Heart left ventricle (tissue), 16 donors: ENCODE results near the gene ROR1. TPM values are rescaled to one million over a fixed set of nuclear protein-coding genes. Genes with fewer than 3 reads are reported as not detected.

Source experiments
- ATAC-seq, 4 donors: fragments of 200-7000 bp; cut with Tn5 transposase; one replicate each; pipeline ENCODE4 v1.9.1; 2020 to 2022; ENCODE audit warnings: moderate library complexity in 4 of 4, mild to moderate bottlenecking in 3 of 4, moderate number of reproducible peaks in 1 of 4
- DNase-seq, 5 donors: peaks; one replicate each; pipeline ENCODE4 v3.0.0-alpha.2; 2020
- H3K27ac ChIP-seq, 12 donors: fragments of 200-600 bp; sonication (generic) in 4 of 12; one replicate each; pipeline versions ENCODE4 v1.5.0 to v1.8.0; 2016 to 2022; ENCODE audit warnings: mild to moderate bottlenecking in 2 of 12
- H3K27me3 ChIP-seq, 9 donors: fragments of 200-600 bp; sonication (generic) in 2 of 9; one replicate each; pipeline versions ENCODE4 v1.5.1 to v1.8.0; 2016 to 2022; ENCODE audit warnings: mild to moderate bottlenecking in 3 of 9
- H3K36me3 ChIP-seq, 9 donors: fragments of 200-600 bp; sonication (generic) in 2 of 9; one replicate each; pipeline versions ENCODE4 v1.5.0 to v1.8.0; 2018 to 2022; ENCODE audit warnings: mild to moderate bottlenecking in 2 of 9
- H3K4me1 ChIP-seq, 12 donors: fragments of 200-600 bp; sonication (generic) in 4 of 12; one replicate each; pipeline versions ENCODE4 v1.5.0 to v1.8.0; 2016 to 2022; ENCODE audit warnings: mild to moderate bottlenecking in 3 of 12
- H3K4me3 ChIP-seq, 12 donors: fragments of 200-600 bp; sonication (generic) in 4 of 12; one replicate each; pipeline versions ENCODE4 v1.5.0 to v1.8.0; 2017 to 2022; ENCODE audit warnings: mild to moderate bottlenecking in 9 of 12, moderate library complexity in 4 of 12
- H3K9me3 ChIP-seq, 12 donors: fragments of 200-600 bp; sonication (generic) in 4 of 12; one replicate each; pipeline versions ENCODE4 v1.5.0 to v1.8.0; 2016 to 2022; ENCODE audit warnings: mild to moderate bottlenecking in 1 of 12
- POLR2A ChIP-seq, 2 donors: fragments of 450-650 bp; IDR thresholded peaks; one replicate each; pipeline ENCODE4 v1.6.1; 2017; ENCODE audit warnings: antibody characterized with exemption in 2 of 2, mild to moderate bottlenecking in 2 of 2, moderate library complexity in 2 of 2
- WGBS, 4 donors: extraction: QIAGEN DNeasy Blood & Tissue Kit in 2 of 4; methylation state at CpG; one replicate each; pipeline versions ENCODE4 v1.1.5 to v1.1.7; 2013 to 2018; 5-methylcytosine and 5-hydroxymethylcytosine counted together
- intact Hi-C, 10 donors: fragments of 100-400 bp; cut with DNase I; formaldehyde crosslinking; loops; one replicate each; pipeline versions ENCODE4 v1.11.1 to v1.14.2; 2022
- polyA plus RNA-seq, 2 donors: library from polyadenylated mRNA; stranded (reverse); fragments of 200-250 nt; gene quantifications; one replicate each; pipeline ENCODE4 v1.2.3, GENCODE V29; 2013
- total RNA-seq, 9 donors: library from RNA; depleted of rRNA in 2 of 9; stranded (reverse); fragments of >200 nt in 2 of 9; fragmentation: NEBNext Ultra II Directional in 3 of 9; extraction: Animal tissue kit (Norgen Biotek cat#: 25700) in 3 of 9; gene quantifications; one replicate each; pipeline versions ENCODE4 v1.1.0 to v1.2.4, GENCODE V29; 2016 to 2023
- TF ChIP-seq, protein P1 (sequence below), 12 donors: fragments of 200-600 bp; sonication (generic) in 4 of 12; IDR thresholded peaks; one replicate each; pipeline versions ENCODE4 v1.5.0 to v1.8.0; 2018 to 2022; ENCODE audit warnings: antibody characterized with exemption in 12 of 12, mild to moderate bottlenecking in 5 of 12
- donor health status: ischemic (EF 13 %, LVEDD 7.1; RV severe dilation, severe dysfunction).
- donor health status: healthy with polysubstance abuse.
- donor health status: DM: no; HTN: yes; CAD: no.
- donor health status: DM: no; HTN: no; CAD: no.
- donor health status: ischemic (EF 25% LVEDD 6.9; RV normal size, moderate dysfunction).
- donor health status: ischemic (EF 25% LVEDD 5.7; RV mildly dilated, moderate dysfunction).
- donor health status: healthy.
- donor health status: DM: yes; HTN: yes; CAD: no.
- donor health status: ischemic (EF 35%, LVEDD 5.7; RV mildly dilated, moderate dysfunction).
- donor health status: nonischemic (EF 11% LVEDD 7.7; RV severe dilation, severe dysfunction).
- donor health status: DM: yes; HTN: yes; CAD: no.
- donor health status: PGD.
- donor health status: ischemic (EF 29% LVEDD 5.4; RV normal size, mild dysfunction).
- donor health status: nonischemic (EF 23%, LVEDD 6.1; RV moderate dilation, normal function).

Gene ROR1
- total and polyA plus RNA-seq, 11 donors: 4.1 to 35.3 (median 19.3) TPM

DNA sequence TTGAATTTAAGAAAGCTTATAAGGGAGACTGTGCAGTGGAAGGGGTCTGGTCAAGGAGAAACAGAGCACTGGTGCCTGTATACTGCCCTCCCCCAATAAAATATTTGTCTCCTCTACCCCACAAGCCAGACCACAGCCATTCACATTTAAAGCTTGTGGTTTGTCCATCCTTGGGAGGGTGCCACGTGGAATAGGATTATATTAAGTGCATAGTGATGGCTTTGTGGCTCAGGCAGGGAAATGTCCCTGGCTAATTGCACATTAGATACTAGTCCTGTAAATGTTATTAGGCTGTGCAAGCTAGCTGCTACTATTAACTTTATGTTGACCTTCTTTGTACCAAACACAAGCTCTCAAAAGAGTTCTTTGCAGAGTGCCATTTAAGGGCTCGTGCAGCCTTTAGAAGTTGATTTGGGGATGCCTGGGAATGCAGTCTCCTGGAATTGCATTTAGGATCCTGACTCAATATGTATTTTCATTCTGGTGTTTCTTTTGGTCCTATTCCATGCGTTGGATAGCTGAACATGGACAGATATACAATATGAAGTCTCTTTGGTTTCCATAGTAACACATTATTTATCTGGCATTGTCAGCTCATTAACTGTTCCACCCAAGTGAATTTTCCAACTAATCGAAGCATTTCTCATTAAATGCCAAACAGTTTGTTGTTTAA lies 210.6 kb downstream of the ROR1 start:
- no peak overlapping the region for H3K4me3 ChIP-seq
- ATAC-seq (peak in 2 of 4 donors; percentile 21 to 37), DNase-seq (no peak)
- no peaks in the 10 kb centered on the region for H3K27me3 ChIP-seq
- H3K4me1 ChIP-seq: peaks cover 0 to 34% (median 6%) of the 10 kb centered on the region in 12 donors
- TF ChIP-seq, protein P1, sequence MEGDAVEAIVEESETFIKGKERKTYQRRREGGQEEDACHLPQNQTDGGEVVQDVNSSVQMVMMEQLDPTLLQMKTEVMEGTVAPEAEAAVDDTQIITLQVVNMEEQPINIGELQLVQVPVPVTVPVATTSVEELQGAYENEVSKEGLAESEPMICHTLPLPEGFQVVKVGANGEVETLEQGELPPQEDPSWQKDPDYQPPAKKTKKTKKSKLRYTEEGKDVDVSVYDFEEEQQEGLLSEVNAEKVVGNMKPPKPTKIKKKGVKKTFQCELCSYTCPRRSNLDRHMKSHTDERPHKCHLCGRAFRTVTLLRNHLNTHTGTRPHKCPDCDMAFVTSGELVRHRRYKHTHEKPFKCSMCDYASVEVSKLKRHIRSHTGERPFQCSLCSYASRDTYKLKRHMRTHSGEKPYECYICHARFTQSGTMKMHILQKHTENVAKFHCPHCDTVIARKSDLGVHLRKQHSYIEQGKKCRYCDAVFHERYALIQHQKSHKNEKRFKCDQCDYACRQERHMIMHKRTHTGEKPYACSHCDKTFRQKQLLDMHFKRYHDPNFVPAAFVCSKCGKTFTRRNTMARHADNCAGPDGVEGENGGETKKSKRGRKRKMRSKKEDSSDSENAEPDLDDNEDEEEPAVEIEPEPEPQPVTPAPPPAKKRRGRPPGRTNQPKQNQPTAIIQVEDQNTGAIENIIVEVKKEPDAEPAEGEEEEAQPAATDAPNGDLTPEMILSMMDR (IDR thresholded peaks at IDR 0.05): no peak
- TF ChIP-seq POLR2A (IDR thresholded peaks at IDR 0.05): no peak
- no peaks in the 10 kb centered on the region for H3K36me3 ChIP-seq
- WGBS, 4 donors: 54 to 62% (median 58%) methylated on average over 4 of the region's 4 CpGs
- H3K9me3 ChIP-seq: no peaks in the 10 kb centered on the region
- H3K27ac ChIP-seq: no peak overlapping the region
- intact Hi-C loops: no loop called here

DNA sequence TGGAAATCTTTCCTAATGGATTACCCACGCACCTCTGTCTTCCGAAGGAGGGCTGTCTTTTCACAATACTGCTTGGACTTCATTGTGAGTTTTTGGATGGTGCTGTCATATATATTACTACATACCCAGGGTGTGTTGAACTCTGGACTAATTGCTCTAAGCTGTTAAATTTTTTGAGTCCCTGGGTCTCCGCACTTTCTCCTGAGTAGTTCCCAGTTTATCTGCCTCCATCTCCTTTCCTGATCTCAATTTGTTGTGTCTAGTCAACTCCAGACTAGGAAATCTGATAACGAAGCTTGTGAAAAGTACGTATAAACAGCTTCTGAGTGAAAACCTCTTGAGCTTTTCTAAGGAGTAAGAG lies 211.1 kb downstream of the ROR1 start:
- intact Hi-C loops: no loop called here
- ATAC-seq: no peak
- Histone ChIP-seq H3K27me3 (no peaks in the 10 kb centered on the region), H3K36me3 (no peaks in the 10 kb centered on the region), H3K27ac (no peak overlapping the region), H3K9me3 (no peaks in the 10 kb centered on the region), H3K4me3 (no peak overlapping the region), H3K4me1 (peaks cover 0 to 31% (median 6%) of the 10 kb centered on the region in 12 donors)
- TF ChIP-seq, protein P1 (IDR thresholded peaks at IDR 0.05): no peak
- no peak for TF ChIP-seq POLR2A (IDR thresholded peaks at IDR 0.05)
- DNase-seq: no peak
- WGBS, 4 donors: 81 to 87% (median 83%) methylated on average over 5 of the region's 5 CpGs

DNA sequence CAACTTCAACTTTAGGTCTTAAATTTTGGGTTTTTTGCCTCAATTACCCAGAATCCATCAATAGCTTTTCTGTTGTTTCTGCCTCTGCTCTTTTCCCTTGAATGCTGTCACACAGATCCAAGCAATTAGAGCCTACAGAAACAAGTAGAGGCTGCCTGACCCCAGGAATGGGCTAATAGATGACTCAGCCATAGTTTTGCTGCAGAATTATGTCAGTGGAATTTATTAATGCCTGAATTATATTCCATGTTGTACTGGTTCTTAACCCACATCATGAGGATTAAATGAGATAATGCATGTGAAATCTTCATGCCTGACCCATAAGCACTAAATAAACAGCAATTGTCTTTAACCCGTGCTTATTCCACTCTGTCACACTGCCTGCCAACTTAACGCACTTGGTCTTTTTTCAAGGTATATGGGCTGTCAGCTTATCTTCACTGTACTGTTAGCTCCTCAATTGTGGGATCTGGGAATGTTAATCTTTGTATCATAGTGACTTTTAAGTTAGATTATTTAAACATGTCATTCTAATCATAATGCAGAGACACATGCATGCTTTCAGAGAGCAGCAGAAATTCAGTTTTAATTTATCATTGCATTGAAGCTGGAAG lies 213.3 kb downstream of the ROR1 start:
- intact Hi-C loops: no loop called here
- Histone ChIP-seq H3K36me3 (no peaks in the 10 kb centered on the region), H3K4me3 (no peak overlapping the region), H3K9me3 (no peaks in the 10 kb centered on the region), H3K27me3 (no peaks in the 10 kb centered on the region), H3K4me1 (peaks cover 0 to 28% (median 7%) of the 10 kb centered on the region in 12 donors), H3K27ac (no peak overlapping the region)
- TF ChIP-seq, protein P1 (IDR thresholded peaks at IDR 0.05): no peak
- TF ChIP-seq POLR2A (IDR thresholded peaks at IDR 0.05): no peak
- DNase-seq (no peak), ATAC-seq (no peak)
- WGBS, 4 donors: 36 to 62% (median 47%) methylated on average over 2 of the region's 2 CpGs

DNA sequence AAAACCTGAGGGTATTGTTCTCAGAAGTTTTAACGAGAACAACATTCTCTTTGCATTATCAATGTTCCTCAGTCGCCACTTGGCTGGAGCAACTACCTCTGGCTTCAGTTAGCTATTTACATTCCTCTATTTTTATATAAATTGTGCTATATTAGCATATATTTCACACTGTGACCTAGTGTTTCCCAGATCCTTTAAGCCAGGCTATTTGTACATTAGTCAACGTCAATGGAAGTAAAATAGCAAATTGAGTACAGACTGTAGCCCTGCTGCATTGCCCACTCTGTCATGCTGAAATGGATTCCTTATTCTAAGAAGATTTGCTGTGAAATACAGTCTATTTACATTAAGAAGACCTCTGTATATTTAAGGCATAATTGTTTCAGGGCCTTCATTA lies 213.8 kb downstream of the ROR1 start:
- Histone ChIP-seq H3K4me1 (peaks cover 0 to 28% (median 7%) of the 10 kb centered on the region in 12 donors), H3K27me3 (no peaks in the 10 kb centered on the region), H3K4me3 (no peak overlapping the region), H3K27ac (no peak overlapping the region), H3K9me3 (no peaks in the 10 kb centered on the region), H3K36me3 (no peaks in the 10 kb centered on the region)
- WGBS, 4 donors: 41 to 56% (median 47%) methylated on average over 3 of the region's 3 CpGs
- DNase-seq: no peak
- no peak for ATAC-seq
- intact Hi-C loops: no loop called here
- TF ChIP-seq POLR2A (IDR thresholded peaks at IDR 0.05): no peak
- TF ChIP-seq, protein P1 (IDR thresholded peaks at IDR 0.05): no peak
